Suppressor macrophage treated with lipopolysaccharide for 1 hour (primary cell): ENCODE data around the gene VPS52.
"Not testable (repeated sequence)": the region's sequence is repeated elsewhere in the genome, so short reads cannot be mapped to it uniquely, and the experiment has no call there.

ENCODE experiments used
- DNase-seq, 3 donors: peaks; one replicate each; pipeline ENCODE4 v3.0.0-alpha.2; 2020 to 2022

VPS52 gene

GRCh38 chr6:33249732-33250630 is 21.7 kb downstream of the VPS52 start:
- DNase-seq, result peak; percentile 35 to 67 (median 59)

DNA sequence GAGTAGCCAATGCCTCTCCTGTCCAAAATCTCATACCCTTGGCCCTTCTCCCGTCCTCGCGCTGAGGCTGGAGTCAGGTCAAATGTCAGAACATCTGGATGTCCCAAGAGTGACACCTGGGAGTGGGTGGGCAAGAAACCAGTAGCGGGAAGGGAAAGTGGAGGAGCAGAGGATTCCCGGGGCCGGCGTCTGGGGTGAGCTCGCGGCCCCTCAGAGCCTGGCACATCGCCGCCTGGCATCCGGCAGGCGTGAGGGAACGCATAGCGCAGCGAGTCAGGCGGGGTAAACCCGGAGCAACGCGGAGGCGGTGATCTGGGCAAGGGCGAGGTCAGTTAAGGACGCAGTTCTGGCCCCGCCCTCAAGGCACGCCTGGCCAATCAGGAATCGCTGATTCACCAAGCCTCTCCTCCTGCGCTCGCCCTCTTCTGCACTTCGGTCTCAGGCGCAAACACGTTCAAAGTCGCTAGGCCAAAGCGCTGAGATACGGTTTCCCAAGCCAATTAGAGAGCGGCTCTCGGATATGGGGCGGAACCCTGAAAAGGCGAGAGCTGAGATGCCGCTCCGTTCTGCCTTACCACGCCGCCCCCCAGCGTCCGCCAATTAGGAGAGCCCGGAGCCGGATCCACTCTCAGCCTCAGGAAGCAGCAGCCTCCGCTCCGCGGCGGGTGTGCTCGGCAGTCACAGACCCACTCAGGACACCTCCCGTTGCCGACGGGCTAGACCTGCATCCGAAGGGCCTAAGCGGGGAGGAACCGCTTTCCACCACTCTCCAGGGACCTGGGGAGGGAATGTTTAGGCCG is 22.5 kb downstream of the VPS52 start:
- peak; percentile 98 to 99 (median 99) for DNase-seq

DNA sequence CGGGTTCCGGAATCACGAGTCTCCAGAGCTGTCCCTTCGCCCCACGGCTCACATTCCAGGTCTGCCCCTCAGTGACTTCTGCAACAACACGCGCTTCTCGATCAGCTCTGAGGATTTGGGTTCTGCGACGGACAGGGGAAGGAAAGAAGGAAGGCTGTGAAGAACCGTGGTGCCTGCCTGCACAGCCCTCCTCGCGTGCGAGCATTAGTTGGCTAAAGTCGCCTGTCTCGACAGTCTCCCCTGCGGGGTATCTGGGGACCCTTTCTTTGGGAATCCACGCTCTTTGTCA is 23.1 kb downstream of the VPS52 start:
- DNase-seq, result peak in 1 of 3 donors; percentile 42

DNA sequence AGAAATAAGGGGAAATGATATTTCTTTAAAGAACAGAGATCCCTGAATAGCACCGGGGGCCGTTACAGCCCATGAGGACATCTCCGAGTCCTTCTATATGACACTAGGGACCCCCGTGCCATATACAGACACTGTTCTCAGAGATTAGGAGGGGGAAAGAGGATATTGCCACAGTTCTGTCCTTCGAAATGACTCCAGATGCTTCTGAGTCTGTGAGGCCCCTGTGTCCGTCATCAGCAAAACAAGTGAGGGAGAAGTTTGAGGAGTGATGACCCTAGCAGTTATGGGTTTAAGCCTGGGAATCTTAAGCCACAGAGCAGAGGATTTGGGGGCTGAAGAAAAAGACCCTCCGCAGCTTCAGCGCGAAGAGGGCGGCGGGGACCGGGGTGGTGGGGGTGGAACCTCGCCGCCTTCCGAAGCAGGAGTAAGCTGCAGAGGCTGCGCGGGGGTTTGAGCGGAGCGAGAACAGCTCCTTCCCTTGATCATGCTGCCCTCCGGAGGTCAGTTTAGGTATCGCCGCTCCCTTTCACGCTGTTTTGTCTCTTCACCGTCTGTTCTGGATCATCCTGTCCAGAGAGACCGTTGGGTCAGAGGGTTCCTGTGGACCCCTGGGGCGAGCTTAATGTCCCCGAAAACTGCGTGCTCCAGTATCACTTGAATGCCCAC is 23.6 kb downstream of the VPS52 start:
- peak; percentile 86 to 92 (median 92) for DNase-seq

DNA sequence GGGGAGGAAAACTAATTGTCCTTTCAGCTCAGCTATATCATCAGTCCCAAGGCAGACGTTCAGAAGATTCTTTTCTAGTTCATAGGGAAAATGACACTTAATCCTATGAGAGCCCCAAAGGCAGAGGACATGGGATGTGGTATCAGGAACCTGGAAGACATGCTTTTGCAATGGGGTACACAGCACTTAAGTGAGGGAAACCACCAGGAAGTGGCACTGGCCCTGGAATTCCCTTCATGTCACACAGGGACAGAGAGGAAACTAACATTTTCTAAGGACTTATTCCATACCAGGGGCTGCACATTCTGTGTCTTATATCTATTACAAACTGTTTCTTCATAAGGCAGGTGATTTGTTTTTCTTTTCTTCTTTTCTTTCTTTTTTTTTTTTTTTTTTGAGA is 28.2 kb downstream of the VPS52 start:
- peak; percentile 51 to 57 (median 56) for DNase-seq

- DNase-seq, result no peak
These were observed 29.7 kb downstream of the VPS52 start for GRCh38 chr6:33241968-33242367.

DNA sequence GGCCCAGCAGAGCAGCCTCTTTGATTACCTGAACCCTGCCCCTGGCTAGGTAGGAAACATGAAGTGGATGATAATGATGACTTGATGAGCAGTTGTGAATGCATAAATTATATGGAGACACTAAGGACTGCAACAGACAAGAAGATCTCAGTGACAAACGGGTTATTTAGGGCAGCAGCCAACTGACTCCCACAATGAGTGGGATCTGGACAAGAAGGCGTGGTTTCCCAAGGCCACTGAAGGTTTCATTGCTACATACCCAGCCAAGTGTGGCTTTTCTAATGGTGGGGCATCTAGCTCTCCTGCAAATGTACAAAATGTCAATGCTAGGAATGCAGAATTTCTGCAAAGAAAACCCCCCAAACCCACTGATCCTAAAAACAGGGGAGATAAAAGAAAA is 33.9 kb downstream of the VPS52 start:
- no peak for DNase-seq

GRCh38 chr6:33236852-33237251 is 34.8 kb downstream of the VPS52 start:
- no peak for DNase-seq

GRCh38 chr6:33236328-33236727 is 35.3 kb downstream of the VPS52 start:
- DNase-seq, result no peak

GRCh38 chr6:33235221-33235634 is 36.4 kb downstream of the VPS52 start:
- no peak for DNase-seq

- DNase-seq, result not testable (repeated sequence)
These were observed 45.1 kb downstream of the VPS52 start for GRCh38 chr6:33226503-33227120.

DNA sequence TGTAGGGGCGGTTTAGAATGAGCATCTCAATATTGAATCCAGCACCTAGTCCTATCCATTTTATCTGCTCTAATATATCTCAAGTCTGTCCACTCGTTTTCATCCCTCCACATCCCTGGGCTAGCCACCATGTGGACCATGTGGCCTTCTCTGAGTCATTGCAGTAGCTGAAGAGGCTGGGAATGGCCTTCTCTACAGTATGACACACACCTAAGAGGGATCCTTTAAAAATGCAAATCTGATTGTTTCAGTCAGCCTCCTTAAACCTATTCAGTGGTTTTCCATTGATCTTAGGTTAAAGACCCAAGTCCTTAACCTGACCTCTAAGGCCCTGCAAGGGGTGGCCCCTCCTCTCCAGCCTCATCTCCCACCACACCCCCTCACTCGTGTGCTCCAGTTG is 54.0 kb downstream of the VPS52 start:
- DNase-seq, result no peak

- no peak for DNase-seq
These were observed 54.4 kb downstream of the VPS52 start for GRCh38 chr6:33217246-33217645.

GRCh38 chr6:33216117-33216649 is 55.5 kb downstream of the VPS52 start:
- no peak for DNase-seq

GRCh38 chr6:33215271-33216116 is 56.2 kb downstream of the VPS52 start:
- no peak for DNase-seq

- DNase-seq, result no peak
These were observed 57.7 kb downstream of the VPS52 start for GRCh38 chr6:33213989-33214335.

DNA sequence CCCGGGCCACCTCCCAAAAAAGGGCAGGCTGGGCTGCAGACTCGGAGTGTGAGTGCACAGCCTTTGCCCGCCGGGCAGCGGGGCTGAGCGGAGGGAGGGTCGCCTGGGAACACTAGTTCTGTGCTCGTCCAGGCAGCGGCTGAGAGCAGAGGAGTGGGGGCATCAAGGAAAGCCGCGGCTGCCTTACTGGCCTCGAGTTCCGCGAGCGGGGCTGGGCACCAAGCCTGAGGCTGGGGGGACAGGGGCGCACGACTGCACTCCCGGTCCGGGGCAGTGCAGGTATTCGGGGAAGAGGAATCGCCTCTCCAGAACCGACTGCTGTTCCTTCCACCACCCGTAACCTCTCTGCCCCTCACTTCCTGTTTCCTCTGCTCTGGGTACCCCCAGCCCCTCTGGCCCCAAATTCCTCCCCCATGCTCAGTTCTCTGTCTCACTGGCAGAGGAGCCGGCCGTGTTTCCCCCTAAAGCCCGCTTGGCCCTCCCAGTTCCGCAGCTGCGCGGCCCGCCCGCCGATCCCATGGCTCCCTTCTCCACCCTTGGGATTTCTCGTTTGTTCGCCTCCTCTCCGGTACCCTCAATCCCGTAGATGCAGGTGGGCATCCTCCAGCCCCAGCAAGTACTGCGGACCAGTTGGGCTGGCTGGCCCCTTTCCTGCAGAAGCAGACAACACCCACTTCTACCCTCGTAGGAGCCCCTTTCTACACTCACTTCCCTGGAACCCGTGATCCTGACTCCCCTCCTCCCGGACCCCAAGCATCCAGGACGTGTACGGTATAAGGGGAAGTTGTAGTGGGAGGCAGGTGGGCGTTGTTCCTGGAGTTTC is 58.3 kb downstream of the VPS52 start:
- peak; percentile 32 to 54 (median 40) for DNase-seq

DNA sequence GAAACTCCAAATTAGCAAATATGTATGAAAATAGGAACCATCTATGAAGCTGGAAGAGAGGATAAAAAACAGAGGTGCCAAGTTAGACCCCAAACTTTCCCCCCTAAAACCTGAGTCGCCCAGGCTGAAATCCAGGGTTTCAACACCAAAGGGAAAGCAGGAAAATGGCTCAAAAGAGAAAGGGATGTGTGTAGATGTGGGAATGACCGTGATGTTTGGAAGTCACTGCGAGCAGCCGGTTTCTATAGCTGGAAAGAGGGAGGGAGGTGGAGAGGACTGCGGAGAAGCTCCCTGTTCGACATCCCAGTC is 58.9 kb downstream of the VPS52 start:
- DNase-seq, result peak in 1 of 3 donors; percentile 44

DNA sequence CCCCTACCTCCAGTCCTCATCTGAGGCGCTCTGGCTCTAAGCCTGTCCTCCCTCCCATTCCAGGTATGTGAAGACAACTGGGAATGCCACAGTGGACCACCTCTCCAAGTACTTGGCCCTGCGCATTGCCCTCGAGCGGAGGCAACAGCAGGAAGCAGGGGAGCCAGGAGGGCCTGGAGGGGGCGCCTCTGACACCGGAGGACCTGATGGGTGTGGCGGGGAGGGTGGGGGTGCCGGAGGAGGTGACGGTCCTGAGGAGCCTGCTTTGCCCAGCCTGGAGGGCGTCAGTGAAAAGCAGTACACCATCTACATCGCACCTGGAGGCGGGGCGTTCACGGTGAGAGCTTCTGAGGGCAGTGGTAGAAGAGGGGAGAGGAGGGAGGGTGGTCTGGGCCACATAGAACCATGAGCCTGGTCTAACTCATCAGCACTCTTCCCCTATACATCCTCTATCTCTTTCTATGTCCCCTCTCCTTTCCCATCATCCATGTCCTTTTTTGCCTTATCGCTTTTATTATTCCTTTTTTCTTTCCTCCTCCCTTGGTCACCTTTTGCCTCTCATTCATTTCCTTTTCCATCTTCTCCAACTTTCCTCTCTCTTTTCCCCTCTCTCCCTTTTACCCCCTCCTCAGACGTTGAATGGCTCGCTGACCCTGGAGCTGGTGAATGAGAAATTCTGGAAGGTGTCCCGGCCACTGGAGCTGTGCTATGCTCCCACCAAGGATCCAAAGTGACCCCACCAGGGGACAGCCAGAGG is 59.8 kb downstream of the VPS52 start:
- DNase-seq, result no peak

- no peak for DNase-seq
These were observed 60.5 kb downstream of the VPS52 start for GRCh38 chr6:33211136-33211535.
